ENCODE data around the gene MYH15. TPM values are rescaled to one million over a fixed set of nuclear protein-coding genes. Genes with fewer than 3 reads are reported as not detected.

MYH15 gene
- total RNA-seq, 1 donor from 2014 or later, result 1.0 TPM

- Mint-ChIP-seq H3K27ac (ENCODE audit: unreplicated experiment) (no peak overlapping the region), H3K27me3 (ENCODE audit: unreplicated experiment) (peaks cover 2% of the 10 kb centered on the region), H3K4me1 (ENCODE audit: low read depth, unreplicated experiment) (peaks cover 23% of the 10 kb centered on the region), H3K4me3 (ENCODE audit: unreplicated experiment) (no peak overlapping the region), H3K36me3 (ENCODE audit: unreplicated experiment) (peaks cover 7% of the 10 kb centered on the region), H3K9me3 (ENCODE audit: unreplicated experiment) (peaks cover 4% of the 10 kb centered on the region)
- TF ChIP-seq CTCF (IDR thresholded peaks at IDR 0.05; ENCODE audit: partially characterized antibody, unreplicated experiment), result no peak
- DNase-seq, result no peak
Observed at GRCh38 chr3:108408883-108409799, 101.3 kb downstream of the MYH15 start.

DNA sequence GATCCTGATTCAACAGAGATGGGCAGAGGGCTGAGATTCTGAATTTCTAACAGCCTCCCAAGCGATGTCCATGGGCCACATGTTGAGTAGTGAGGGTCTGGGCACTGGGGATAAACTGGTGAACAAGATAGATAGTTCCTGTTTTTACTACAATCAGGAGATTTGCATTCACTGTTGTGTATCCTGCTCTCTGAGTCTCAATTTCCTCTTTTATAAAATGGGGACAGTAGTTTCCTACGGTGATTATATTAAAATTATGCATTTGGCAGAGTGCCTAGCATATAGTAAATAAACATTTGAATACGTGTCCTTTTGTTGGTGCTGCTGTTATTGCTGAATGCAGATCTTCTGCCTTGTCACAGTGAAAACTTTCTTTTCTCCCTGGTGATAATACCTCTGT, 102.5 kb downstream of the MYH15 start:
- TF ChIP-seq CTCF (IDR thresholded peaks at IDR 0.05; ENCODE audit: partially characterized antibody, unreplicated experiment), result no peak
- peaks cover 2% of the 10 kb centered on the region for H3K27me3 Mint-ChIP-seq (ENCODE audit: unreplicated experiment)
- H3K9me3 Mint-ChIP-seq (ENCODE audit: unreplicated experiment), result peaks cover 4% of the 10 kb centered on the region
- H3K4me3 Mint-ChIP-seq (ENCODE audit: unreplicated experiment), result no peak overlapping the region
- H3K4me1 Mint-ChIP-seq (ENCODE audit: low read depth, unreplicated experiment), result peaks cover 23% of the 10 kb centered on the region
- H3K27ac Mint-ChIP-seq (ENCODE audit: unreplicated experiment), result no peak overlapping the region
- H3K36me3 Mint-ChIP-seq (ENCODE audit: unreplicated experiment), result peaks cover 7% of the 10 kb centered on the region
- DNase-seq, result no peak

GRCh38 chr3:108406661-108407206, 103.7 kb downstream of the MYH15 start:
- Mint-ChIP-seq H3K4me3 (ENCODE audit: unreplicated experiment) (no peak overlapping the region), H3K4me1 (ENCODE audit: low read depth, unreplicated experiment) (peaks cover 23% of the 10 kb centered on the region), H3K9me3 (ENCODE audit: unreplicated experiment) (peaks cover 4% of the 10 kb centered on the region), H3K27me3 (ENCODE audit: unreplicated experiment) (peaks cover 2% of the 10 kb centered on the region), H3K27ac (ENCODE audit: unreplicated experiment) (no peak overlapping the region), H3K36me3 (ENCODE audit: unreplicated experiment) (peaks cover 7% of the 10 kb centered on the region)
- DNase-seq, result no peak
- peak; percentile 59 for TF ChIP-seq CTCF (IDR thresholded peaks at IDR 0.05; ENCODE audit: partially characterized antibody, unreplicated experiment)

GRCh38 chr3:108406063-108406660, 104.2 kb downstream of the MYH15 start:
- no peaks in the 10 kb centered on the region for H3K27me3 Mint-ChIP-seq (ENCODE audit: unreplicated experiment)
- peaks cover 23% of the 10 kb centered on the region for H3K4me1 Mint-ChIP-seq (ENCODE audit: low read depth, unreplicated experiment)
- no peak for TF ChIP-seq CTCF (IDR thresholded peaks at IDR 0.05; ENCODE audit: partially characterized antibody, unreplicated experiment)
- no peak for DNase-seq
- no peak overlapping the region for H3K27ac Mint-ChIP-seq (ENCODE audit: unreplicated experiment)
- H3K4me3 Mint-ChIP-seq (ENCODE audit: unreplicated experiment), result no peak overlapping the region
- peaks cover 2% of the 10 kb centered on the region for H3K36me3 Mint-ChIP-seq (ENCODE audit: unreplicated experiment)
- no peaks in the 10 kb centered on the region for H3K9me3 Mint-ChIP-seq (ENCODE audit: unreplicated experiment)
